A549 (cell line): Measurements from ENCODE around the gene RRAGB. TPM values are rescaled to one million over a fixed set of nuclear protein-coding genes. Genes with fewer than 3 reads are reported as not detected.
"Not testable (repeated sequence)": the region's sequence is repeated elsewhere in the genome, so short reads cannot be mapped to it uniquely, and the experiment has no call there.

ENCODE experiments used
- ATAC-seq, 2 experiments: fragments of 200-7000 bp in 1 of 2; fragments of >200 bp in 1 of 2; cut with Nextera tagmentation in 1 of 2; cut with Tn5 transposase in 1 of 2; 3 replicates each; pipeline versions ENCODE4 v1.8.0 to v1.9.1; 2018 to 2020; ENCODE audit warnings: mild to moderate bottlenecking in 1 of 2, moderate library complexity in 1 of 2
- CTCF ChIA-PET: fragments of 300-600 bp; sonication (Branson Sonifier 250); formaldehyde crosslinking; extraction: SDS; loops from one replicate; lab custom pipeline; 2021; ENCODE audit warnings: antibody characterized with exemption, inconsistent platforms; lab: Yijun Ruan, JAX
- POLR2A ChIA-PET: fragments of 350-600 bp; formaldehyde crosslinking; extraction: SDS; loops from one replicate; lab custom pipeline; 2021; ENCODE audit warnings: antibody characterized with exemption, inconsistent platforms; lab: Yijun Ruan, JAX
- DNase-seq, 2 experiments: peaks; one replicate each; pipeline versions ENCODE4 v3.0.0 to v3.0.0-alpha.2; 2011 to 2016; ENCODE audit warnings: low read depth in 1 of 2, low spot score in 1 of 2
- FAIRE-seq: peaks from 2 replicates; lab custom pipeline; 2011; peaks lifted over from hg19 to GRCh38; lab: Jason Lieb, UNC
- H3K27ac ChIP-seq, 2 experiments: fragments of >200 bp; sonication (Bioruptor Twin); formaldehyde crosslinking; 3 replicates each; pipeline ENCODE4 v1.5.1; 2016 to 2017
- H3K4me1 ChIP-seq: fragments of >200 bp; sonication (Bioruptor Twin); formaldehyde crosslinking; 3 replicates; pipeline ENCODE4 v1.6.1; 2016
- H3K4me2 ChIP-seq: fragments of >200 bp; sonication (Bioruptor Twin); formaldehyde crosslinking; 3 replicates; pipeline ENCODE4 v1.6.1; 2016
- H3K4me3 ChIP-seq: fragments of >200 bp; sonication (Bioruptor Twin); formaldehyde crosslinking; 3 replicates; pipeline ENCODE4 v1.5.1; 2016
- H3K9me3 ChIP-seq: fragments of >200 bp; sonication (Bioruptor Twin); formaldehyde crosslinking; 3 replicates; pipeline ENCODE4 v1.6.1; 2016
- BCL3 ChIP-seq: fragments of >200 bp; sonication (Bioruptor Twin); formaldehyde crosslinking; IDR thresholded peaks from 3 replicates; pipeline ENCODE4 v1.6.1; 2016
- CTCF ChIP-seq: fragments of >200 bp; sonication (Bioruptor Twin); formaldehyde crosslinking; IDR thresholded peaks from 3 replicates; pipeline ENCODE4 v1.5.1; 2016
- ELK1 ChIP-seq: fragments of 150-350 bp; IDR thresholded peaks from 2 replicates; pipeline ENCODE4 v1.6.1; 2014; ENCODE audit warnings: low read depth, mild to moderate bottlenecking, low read length
- FOSL2 ChIP-seq, 2 experiments: fragments of 450-650 bp in 1 of 2; fragments of >200 bp in 1 of 2; sonication (Bioruptor Twin) in 1 of 2; formaldehyde crosslinking; IDR thresholded peaks; 2 replicates each; pipeline versions ENCODE4 v1.5.0 to v1.6.1; 2016 to 2020; ENCODE audit warnings: mild to moderate bottlenecking in 1 of 2, moderate library complexity in 1 of 2
- HEYL ChIP-seq: fragments of 250-450 bp; sonication (Bioruptor Pico); IDR thresholded peaks from 2 replicates; pipeline ENCODE4 v1.8.0; 2021; ENCODE audit warnings: mild to moderate bottlenecking, moderate library complexity
- HOXB13 ChIP-seq: fragments of 250-450 bp; sonication (Bioruptor Pico); IDR thresholded peaks from 2 replicates; pipeline ENCODE4 v1.5.0; 2020; ENCODE audit warnings: low read depth, mild to moderate bottlenecking, moderate library complexity
- HOXB5 ChIP-seq: fragments of 250-450 bp; sonication (Bioruptor Pico); IDR thresholded peaks from 2 replicates; pipeline ENCODE4 v1.5.0; 2020; ENCODE audit warnings: mild to moderate bottlenecking, moderate library complexity
- JUN ChIP-seq, 2 experiments: fragments of >200 bp; sonication (Bioruptor Twin); formaldehyde crosslinking; IDR thresholded peaks; 2 replicates in 1 of 2; 3 replicates in 1 of 2; pipeline ENCODE4 v1.6.1; 2016 to 2017
- MYC ChIP-seq: IDR thresholded peaks from 2 replicates; pipeline ENCODE4 v1.6.1; 2012; ENCODE audit warnings: mild to moderate bottlenecking, inconsistent platforms, low read length, improper control_type of control experiment, borderline replicate concordance
- POLR2AphosphoS2 ChIP-seq: conservative IDR thresholded peaks from 2 replicates; pipeline ENCODE4 v1.6.1; 2012; ENCODE audit warnings: low read length, improper control_type of control experiment, inconsistent platforms
- RNF2 ChIP-seq: fragments of 200-600 bp; sonication (generic); IDR thresholded peaks from 2 replicates; pipeline ENCODE4 v1.6.1; 2016; ENCODE audit warnings: low read depth, mild to moderate bottlenecking, antibody characterized with exemption, moderate library complexity, borderline replicate concordance
- ZFP36 ChIP-seq: fragments of 450-650 bp; IDR thresholded peaks from 2 replicates; pipeline ENCODE4 v1.6.1; 2014; ENCODE audit warnings: borderline replicate concordance; ENCODE audit not compliant: partially characterized antibody
- WGBS: methylation state at CpG from one replicate; pipeline ENCODE4 v1.1.6; 2017; ENCODE audit errors: missing lambda C conversion rate; 5-methylcytosine and 5-hydroxymethylcytosine counted together
- polyA plus RNA-seq, 4 experiments: library from polyadenylated mRNA; depleted of rRNA in 3 of 4; stranded (reverse); fragments of >200 nt; fragmentation: RNase III in 1 of 4; extraction: RNeasy Plus Mini Kit Qiagen cat#74134 plus additional on column Dnase treatment in 1 of 4; gene quantifications; 2 replicates in 3 of 4; 3 replicates in 1 of 4; pipeline ENCODE4 v1.2.3, GENCODE V29; 2011 to 2017

The RRAGB gene
- polyA plus RNA-seq, 2 of the 4 experiments (the other 2 are of a cell fraction), result 12.3 to 23.1 TPM

- TF ChIP-seq ELK1, result no peak
- TF ChIP-seq, all 56 proteins: peak for 0
These were observed 14.9 kb upstream of the RRAGB start (continued) for GRCh38 chrX:55702671-55703070.

GRCh38 chrX:55703436-55703835 is 14.1 kb upstream of the RRAGB start:
- POLR2A ChIA-PET, H3K4me3 ChIP-seq, FAIRE-seq, ATAC-seq, CTCF ChIA-PET, H3K4me2 ChIP-seq, H3K9me3 ChIP-seq, H3K4me1 ChIP-seq, H3K27ac ChIP-seq, DNase-seq: not testable (repeated sequence)
- 46% methylated on average over 2 of the region's 2 CpGs for WGBS

GRCh38 chrX:55705066-55705465 is 12.5 kb upstream of the RRAGB start:
- DNase-seq, POLR2A ChIA-PET, H3K9me3 ChIP-seq, CTCF ChIA-PET, H3K4me2 ChIP-seq, FAIRE-seq, H3K4me1 ChIP-seq, H3K4me3 ChIP-seq, ATAC-seq, H3K27ac ChIP-seq: not testable (repeated sequence)
- WGBS, result 13% methylated on average over 5 of the region's 5 CpGs

GRCh38 chrX:55709735-55710134 is 7.8 kb upstream of the RRAGB start:
- WGBS, result 0% methylated on average over 1 of the region's 1 CpG
- FAIRE-seq (no peak), ATAC-seq (no peak), DNase-seq (peak in 1 of 2 experiments; percentile 29)
- Histone ChIP-seq H3K9me3 (no peaks in the 10 kb centered on the region), H3K4me2 (no peak overlapping the region), H3K4me3 (no peak overlapping the region), H3K4me1 (no peaks in the 10 kb centered on the region)
- POLR2A ChIA-PET, result no interaction called here
- TF ChIP-seq ZFP36 (peak; percentile 88), POLR2AphosphoS2 (no peak)
- TF ChIP-seq, all 56 proteins: peak for 1
- no peak overlapping the region for H3K27ac ChIP-seq
- CTCF ChIA-PET, result no interaction called here

GRCh38 chrX:55710701-55711100 is 6.8 kb upstream of the RRAGB start:
- TF ChIP-seq HEYL (CRISPR knock-in tag) (no peak), HOXB5 (CRISPR knock-in tag) (no peak), RNF2 (no peak), CTCF (no peak)
- FAIRE-seq (no peak), DNase-seq (peak in 1 of 2 experiments; percentile 9), ATAC-seq (no peak)
- Histone ChIP-seq H3K4me1 (no peaks in the 10 kb centered on the region), H3K27ac (no peak overlapping the region), H3K4me3 (no peak overlapping the region), H3K9me3 (no peaks in the 10 kb centered on the region), H3K4me2 (no peak overlapping the region)
- ChIA-PET POLR2A (no interaction called here), CTCF (no interaction called here)
- WGBS, result 0% methylated on average over 3 of the region's 3 CpGs

GRCh38 chrX:55713631-55714030 is 3.9 kb upstream of the RRAGB start:
- CTCF ChIA-PET, result no interaction called here
- H3K4me1 ChIP-seq, result peaks cover 2% of the 10 kb centered on the region; the same call in 2 of the 3 replicates
- FAIRE-seq (no peak), DNase-seq (no peak), ATAC-seq (no peak)
- no peaks in the 10 kb centered on the region for H3K9me3 ChIP-seq
- POLR2A ChIA-PET, result no interaction called here
- WGBS, result 0% methylated on average over 1 of the region's 1 CpG
- TF ChIP-seq FOSL2 (IDR thresholded peaks at IDR 0.05) (no peak), FOSL2 (CRISPR knock-in tag; IDR thresholded peaks at IDR 0.05) (no peak), JUN (IDR thresholded peaks at IDR 0.05) (no peak), HOXB13 (CRISPR knock-in tag) (no peak), ZFP36 (no peak), BCL3 (no peak), MYC (no peak)
- no peak overlapping the region for H3K4me3 ChIP-seq
- H3K4me2 ChIP-seq, result no peak overlapping the region
- no peak overlapping the region for H3K27ac ChIP-seq
